Activated CD4-positive, alpha-beta T cell treated with anti-CD3 and anti-CD28 coated beads, Interleukin-2, Interleukin-6, amounts not matched to agents 100 ng/mL and 50 ng/mL, durations not matched to agents 16 hours and 8 hours (primary cell): ENCODE results near the gene MCF2L2.

Experiments
- DNase-seq: peaks from one replicate; pipeline ENCODE4 v3.0.0-alpha.2; 2020

MCF2L2 gene

GRCh38 chr3:183158113-183158512, 270.3 kb downstream of the MCF2L2 start:
- DNase-seq: no peak

- no peak for DNase-seq
Measured at GRCh38 chr3:183156266-183156665, 272.2 kb downstream of the MCF2L2 start.

- DNase-seq: no peak
Measured at GRCh38 chr3:183155499-183155898, 272.9 kb downstream of the MCF2L2 start.

GRCh38 chr3:183153210-183153950, 275.0 kb downstream of the MCF2L2 start:
- no peak for DNase-seq

- no peak for DNase-seq
Measured at GRCh38 chr3:183151821-183152351, 276.5 kb downstream of the MCF2L2 start.

GRCh38 chr3:183151086-183151485, 277.3 kb downstream of the MCF2L2 start:
- no peak for DNase-seq

GRCh38 chr3:183149915-183150750, 278.3 kb downstream of the MCF2L2 start:
- DNase-seq: no peak

GRCh38 chr3:183148056-183148455, 280.4 kb downstream of the MCF2L2 start:
- DNase-seq: no peak

- no peak for DNase-seq
Measured at GRCh38 chr3:183144363-183144762, 284.1 kb downstream of the MCF2L2 start.

GRCh38 chr3:183142199-183142598, 286.2 kb downstream of the MCF2L2 start:
- no peak for DNase-seq

- no peak for DNase-seq
Measured at GRCh38 chr3:183134844-183135243, 293.6 kb downstream of the MCF2L2 start.

GRCh38 chr3:183132409-183132808, 296.0 kb downstream of the MCF2L2 start:
- no peak for DNase-seq

- DNase-seq: no peak
Measured at GRCh38 chr3:183131735-183132134, 296.7 kb downstream of the MCF2L2 start.

GRCh38 chr3:183131186-183131725, 297.2 kb downstream of the MCF2L2 start:
- DNase-seq: no peak

GRCh38 chr3:183129243-183129642, 299.2 kb downstream of the MCF2L2 start:
- no peak for DNase-seq

GRCh38 chr3:183128709-183129108, 299.7 kb downstream of the MCF2L2 start:
- DNase-seq: no peak
